Nephron (organoid): Measurements from ENCODE around the gene OTOS.
A peak's percentile ranks its signal among the peaks of the same experiment; 100 is the strongest.

ENCODE experiments used
- H3K27ac Mint-ChIP-seq, 3 experiments: 2 replicates each; pipeline ENCODE4 v1.8.0; 2020; ENCODE audit warnings: mixed read lengths in 3 of 3, mild to moderate bottlenecking in 2 of 3, moderate library complexity in 1 of 3
- H3K27me3 Mint-ChIP-seq: 2 replicates; pipeline ENCODE4 v1.8.0; 2021; ENCODE audit warnings: low read depth, mild to moderate bottlenecking, moderate library complexity, mixed read lengths
- H3K36me3 Mint-ChIP-seq: 2 replicates; pipeline ENCODE4 v1.8.0; 2020; ENCODE audit warnings: low read depth, mixed read lengths
- H3K4me1 Mint-ChIP-seq: 2 replicates; pipeline ENCODE4 v1.8.0; 2020; ENCODE audit warnings: mixed read lengths
- H3K4me3 Mint-ChIP-seq, 3 experiments: 2 replicates each; pipeline ENCODE4 v1.8.0; 2020; ENCODE audit warnings: mild to moderate bottlenecking in 3 of 3, mixed read lengths in 3 of 3, moderate library complexity in 2 of 3
- H3K9me3 Mint-ChIP-seq: 2 replicates; pipeline ENCODE4 v1.8.0; 2020; ENCODE audit warnings: mixed read lengths
- CTCF ChIP-seq, 3 experiments: fragments of 200-600 bp; sonication (generic); IDR thresholded peaks; one replicate each; pipeline ENCODE4 v1.5.0; 2021; ENCODE audit warnings: antibody characterized with exemption in 3 of 3; ENCODE audit not compliant: unreplicated experiment in 3 of 3

Gene OTOS

GRCh38 chr2:240141736-240142135 lies 1.3 kb upstream of the OTOS start:
- Mint-ChIP-seq H3K4me1 (peaks cover 14% of the 10 kb centered on the region), H3K27ac (peak overlapping the region in 1 of 3 experiments; percentile 48), H3K9me3 (no peaks in the 10 kb centered on the region), H3K36me3 (no peaks in the 10 kb centered on the region), H3K4me3 (peak overlapping the region in 1 of 3 experiments; percentile 48), H3K27me3 (peaks cover 10% of the 10 kb centered on the region)
- no peak for TF ChIP-seq CTCF (IDR thresholded peaks at IDR 0.05; ENCODE audit: unreplicated experiment in 3 of 3)

GRCh38 chr2:240140920-240141319 lies 462 bp upstream of the OTOS start:
- TF ChIP-seq CTCF (IDR thresholded peaks at IDR 0.05; ENCODE audit: unreplicated experiment in 3 of 3): no peak
- no peaks in the 10 kb centered on the region for H3K9me3 Mint-ChIP-seq
- peaks cover 10% of the 10 kb centered on the region for H3K27me3 Mint-ChIP-seq
- peaks cover 14% of the 10 kb centered on the region for H3K4me1 Mint-ChIP-seq
- no peak overlapping the region for H3K4me3 Mint-ChIP-seq
- no peaks in the 10 kb centered on the region for H3K36me3 Mint-ChIP-seq
- peak overlapping the region in 2 of 3 experiments; percentile 63 to 69 for H3K27ac Mint-ChIP-seq

GRCh38 chr2:240139666-240140393 lies 628 bp downstream of the OTOS start:
- no peak for TF ChIP-seq CTCF (IDR thresholded peaks at IDR 0.05; ENCODE audit: unreplicated experiment in 3 of 3)
- Mint-ChIP-seq H3K4me1 (peaks cover 19% of the 10 kb centered on the region), H3K27me3 (peaks cover 10% of the 10 kb centered on the region), H3K4me3 (peak overlapping the region in 2 of 3 experiments; percentile 5 to 17), H3K27ac (peak overlapping the region in 2 of 3 experiments; percentile 48 to 72), H3K36me3 (no peaks in the 10 kb centered on the region), H3K9me3 (no peaks in the 10 kb centered on the region)

GRCh38 chr2:240139011-240139441 lies 1.4 kb downstream of the OTOS start:
- Mint-ChIP-seq H3K4me3 (peak overlapping the region in 2 of 3 experiments; percentile 57 to 62), H3K9me3 (no peaks in the 10 kb centered on the region), H3K4me1 (peaks cover 22% of the 10 kb centered on the region), H3K27ac (peak overlapping the region in 1 of 3 experiments; percentile 48), H3K36me3 (no peaks in the 10 kb centered on the region), H3K27me3 (peaks cover 10% of the 10 kb centered on the region)
- no peak for TF ChIP-seq CTCF (IDR thresholded peaks at IDR 0.05; ENCODE audit: unreplicated experiment in 3 of 3)

- H3K36me3 Mint-ChIP-seq: no peaks in the 10 kb centered on the region
Observed at GRCh38 chr2:240138254-240138984, 2.0 kb downstream of the OTOS start.

More at GRCh38 chr2:240138254-240138984, 2.0 kb downstream of the OTOS start:
- peak overlapping the region; percentile 76 to 96 (median 94) for H3K4me3 Mint-ChIP-seq
- H3K9me3 Mint-ChIP-seq: no peaks in the 10 kb centered on the region
- no peak for TF ChIP-seq CTCF (IDR thresholded peaks at IDR 0.05; ENCODE audit: unreplicated experiment in 3 of 3)
- H3K27me3 Mint-ChIP-seq: peaks cover 10% of the 10 kb centered on the region
- no peak overlapping the region for H3K27ac Mint-ChIP-seq
- H3K4me1 Mint-ChIP-seq: peaks cover 22% of the 10 kb centered on the region
